ENCODE results near the gene STPG3. TPM values are rescaled to one million over a fixed set of nuclear protein-coding genes. Genes with fewer than 3 reads are reported as not detected.
"Not testable (repeated sequence)": the region's sequence is repeated elsewhere in the genome, so short reads cannot be mapped to it uniquely, and the experiment has no call there.

The STPG3 gene
- total RNA-seq, 1 donor from 2014 or later: not detected

- intact Hi-C loops (cut with DNase I): no loop called here
- DNase-seq (ENCODE audit: low spot score) (peak; percentile 96), ATAC-seq (peak; percentile 89)
These were observed 3.8 kb downstream of the STPG3 start, which contains the start of gene NELFB for GRCh38 chr9:137254624-137255447. TSS of gene NELFB (plus strand) at chr9:137255327.

GRCh38 chr9:137255448-137256114 lies 4.5 kb downstream of the STPG3 start:
- DNase-seq (ENCODE audit: low spot score) (no peak), ATAC-seq (peak; percentile 3)
- intact Hi-C loops (cut with DNase I): no loop called here

DNA sequence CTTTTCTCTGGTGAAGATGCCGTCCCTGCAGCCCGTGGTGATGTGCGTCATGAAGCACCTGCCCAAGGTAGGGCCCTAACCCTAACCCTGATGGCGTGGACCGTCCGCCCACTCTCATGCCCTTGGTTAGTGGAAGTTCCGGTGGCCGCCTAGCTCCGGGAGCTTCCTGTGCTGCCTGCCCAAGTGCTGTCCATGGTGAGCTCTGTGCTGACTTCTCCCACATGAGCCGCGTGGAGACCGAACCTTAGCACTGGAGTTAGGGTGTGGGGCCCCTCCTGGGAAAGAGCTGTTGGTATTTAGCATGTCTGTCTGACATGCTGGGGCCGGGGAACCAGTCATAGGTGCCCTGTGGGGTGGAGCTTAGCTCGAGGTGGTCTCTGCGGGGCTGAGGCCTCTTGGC lies 5.3 kb downstream of the STPG3 start:
- no peak for ATAC-seq

DNA sequence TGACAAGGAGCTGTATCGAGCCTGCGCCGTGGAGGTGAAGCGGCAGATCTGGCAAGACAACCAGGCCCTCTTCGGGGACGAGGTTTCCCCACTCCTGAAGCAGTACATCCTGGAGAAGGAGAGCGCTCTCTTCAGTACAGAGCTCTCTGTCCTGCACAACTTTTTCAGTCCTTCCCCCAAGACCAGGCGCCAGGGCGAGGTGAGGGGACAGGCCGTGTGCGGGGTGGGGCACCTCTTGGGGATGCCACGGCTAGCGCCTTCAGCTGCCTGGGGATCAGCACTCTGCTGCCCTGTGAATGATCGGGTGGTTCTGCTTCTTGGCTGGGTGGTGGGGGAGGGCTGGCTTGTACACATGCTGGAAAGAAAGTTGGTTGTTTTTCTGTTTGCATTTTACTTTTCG lies 5.8 kb downstream of the STPG3 start:
- no peak for DNase-seq (ENCODE audit: low spot score)
- intact Hi-C loops (cut with DNase I): no loop called here
- ATAC-seq: no peak

More for the DNA sequence above, 5.3 kb downstream of the STPG3 start:
- DNase-seq (ENCODE audit: low spot score): no peak
- intact Hi-C loops (cut with DNase I): no loop called here

- ATAC-seq; intact Hi-C loops (cut with DNase I): not testable (repeated sequence)
These were observed 11.3 kb downstream of the STPG3 start for GRCh38 chr9:137262173-137262908.

GRCh38 chr9:137262909-137263285 lies 11.8 kb downstream of the STPG3 start:
- no peak for ATAC-seq
- no peak for DNase-seq (ENCODE audit: low spot score)
- intact Hi-C loops (cut with DNase I): no loop called here

More at GRCh38 chr9:137262173-137262908, 11.3 kb downstream of the STPG3 start:
- not testable (repeated sequence) for DNase-seq (ENCODE audit: low spot score)

- intact Hi-C loops (cut with DNase I): no loop called here
- ATAC-seq (no peak), DNase-seq (ENCODE audit: low spot score) (no peak)
These were observed 12.4 kb downstream of the STPG3 start for GRCh38 chr9:137263506-137263905.

GRCh38 chr9:137264067-137264466 lies 13.0 kb downstream of the STPG3 start:
- no peak for DNase-seq (ENCODE audit: low spot score)
- no peak for ATAC-seq
- intact Hi-C loops (cut with DNase I): no loop called here

- DNase-seq (ENCODE audit: low spot score) (no peak), ATAC-seq (no peak)
- intact Hi-C loops (cut with DNase I): no loop called here
These were observed 14.5 kb downstream of the STPG3 start for GRCh38 chr9:137265496-137266161.

- ATAC-seq (no peak), DNase-seq (ENCODE audit: low spot score) (no peak)
- intact Hi-C loops (cut with DNase I): no loop called here
These were observed 15.1 kb downstream of the STPG3 start for GRCh38 chr9:137266162-137266527.

- ATAC-seq: no peak
- intact Hi-C loops (cut with DNase I): no loop called here
- no peak for DNase-seq (ENCODE audit: low spot score)
These were observed 15.7 kb downstream of the STPG3 start for GRCh38 chr9:137266585-137267453.

DNA sequence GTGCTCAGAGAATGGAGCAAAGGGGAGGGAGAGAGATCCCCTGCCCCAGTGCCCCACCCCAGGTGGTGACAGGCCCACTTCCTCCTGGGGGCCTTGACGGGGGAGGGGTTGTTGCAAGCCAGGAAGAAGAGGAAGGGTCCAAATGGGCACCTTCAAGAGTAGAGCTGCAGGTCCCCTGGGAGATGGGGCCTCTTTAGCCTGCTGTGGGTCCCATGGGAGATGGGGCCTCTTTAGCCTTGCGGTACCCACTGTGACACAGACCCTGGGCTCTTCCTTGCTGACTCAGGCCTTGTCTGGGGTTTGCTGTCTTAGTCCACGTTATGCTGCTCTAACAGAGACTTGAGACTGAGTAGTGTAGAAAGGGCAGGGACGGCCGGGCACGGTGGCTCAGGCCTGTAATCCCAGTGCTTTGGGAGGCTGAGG lies 16.9 kb downstream of the STPG3 start:
- intact Hi-C loops (cut with DNase I): no loop called here
- DNase-seq (ENCODE audit: low spot score) (no peak), ATAC-seq (no peak)

DNA sequence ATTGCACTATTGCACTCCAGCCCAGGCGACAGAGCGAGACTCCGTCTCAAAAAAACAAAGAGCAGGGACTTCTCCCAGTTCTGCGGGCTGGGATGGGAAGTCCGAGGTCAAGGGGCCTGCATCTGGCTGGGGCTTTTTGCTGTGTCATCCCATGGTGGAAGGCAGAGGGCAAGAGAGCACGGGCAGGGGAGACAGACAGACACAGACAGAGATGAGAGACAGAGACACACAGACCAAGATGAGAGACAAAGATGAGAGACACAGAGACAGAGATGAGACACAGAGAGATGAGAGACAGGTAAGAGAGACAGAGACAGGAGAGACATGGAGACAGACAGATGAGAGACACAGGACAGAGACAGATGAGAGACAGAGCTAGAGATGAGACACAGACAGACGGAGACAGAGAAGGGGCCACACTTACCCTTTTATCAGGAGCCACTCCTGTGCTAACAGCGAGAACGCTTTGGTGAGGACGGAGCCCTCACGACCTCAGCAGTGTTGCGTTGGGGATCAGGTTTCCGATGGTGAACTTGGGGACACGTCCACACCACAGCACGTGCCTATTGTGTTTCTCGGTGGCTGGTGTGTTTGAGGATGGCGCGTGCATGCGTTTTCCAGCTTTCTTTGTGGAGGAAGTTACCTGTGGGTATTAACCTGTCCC lies 17.6 kb downstream of the STPG3 start:
- no peak for ATAC-seq
- DNase-seq (ENCODE audit: low spot score): no peak
- intact Hi-C loops (cut with DNase I): no loop called here

DNA sequence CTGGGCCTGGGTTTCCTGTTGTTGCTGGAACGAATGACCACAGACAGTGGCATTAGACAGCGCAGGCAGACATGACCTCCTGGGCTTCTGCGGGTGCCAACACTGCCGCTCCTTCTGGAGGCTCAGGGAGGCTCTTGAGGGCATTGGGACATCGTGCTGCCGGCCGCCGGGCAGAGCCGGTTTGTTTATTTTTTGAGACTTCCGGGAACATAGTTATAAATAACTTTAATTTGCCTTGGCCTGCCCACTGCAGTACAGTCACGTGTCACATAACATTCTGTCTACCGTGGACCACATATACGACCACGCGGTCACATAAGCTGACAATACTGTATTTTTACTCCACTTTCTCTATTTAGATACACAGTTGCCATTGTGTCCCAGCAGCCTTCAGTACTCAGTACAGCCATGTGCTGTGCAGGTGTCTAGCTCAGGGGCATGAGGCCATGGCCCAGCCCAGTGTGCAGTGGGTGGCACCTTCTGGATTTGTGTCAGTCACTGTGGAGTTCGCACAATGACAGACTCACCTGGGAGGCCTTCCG lies 18.2 kb downstream of the STPG3 start:
- no peak for DNase-seq (ENCODE audit: low spot score)
- intact Hi-C loops (cut with DNase I): no loop called here

GRCh38 chr9:137270929-137271695 lies 20.0 kb downstream of the STPG3 start:
- intact Hi-C loops (cut with DNase I): no loop called here
- no peak for ATAC-seq
- DNase-seq (ENCODE audit: low spot score): no peak

More for the DNA sequence above, 18.2 kb downstream of the STPG3 start:
- ATAC-seq: peak; percentile 45

DNA sequence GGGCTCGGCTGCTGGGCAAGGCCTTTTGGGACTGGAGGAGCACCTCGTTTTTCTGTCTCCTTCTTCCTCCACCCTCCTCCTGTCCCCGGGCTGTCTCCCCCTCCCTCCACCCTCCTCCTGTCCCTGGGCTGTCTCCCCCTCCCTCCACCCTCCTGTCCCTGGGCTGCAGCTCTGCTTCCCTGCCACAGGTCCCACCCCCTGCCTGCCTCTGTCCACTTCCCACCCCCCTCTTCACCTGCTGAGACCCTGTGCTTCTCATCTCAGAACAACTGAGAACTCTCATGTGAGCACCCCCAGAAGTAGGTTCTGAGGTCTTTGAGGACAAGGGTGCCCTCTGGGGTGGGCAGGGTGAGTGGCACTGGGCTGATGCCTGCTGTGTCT lies 20.6 kb downstream of the STPG3 start:
- DNase-seq (ENCODE audit: low spot score) (no peak), ATAC-seq (no peak)
- intact Hi-C loops (cut with DNase I): no loop called here

Data from sciatic nerve (tissue), 2 donors.